MV-4-11 (cell line): Measurements from ENCODE around the gene METTL9.
A peak's percentile ranks its signal among the peaks of the same experiment; 100 is the strongest.
"Not testable (repeated sequence)": the region's sequence is repeated elsewhere in the genome, so short reads cannot be mapped to it uniquely, and the experiment has no call there.

ENCODE experiments used
- DNase-seq: peaks from one replicate; lab custom pipeline; 2025; lab: John Stamatoyannopoulos, UW

Gene METTL9

DNA sequence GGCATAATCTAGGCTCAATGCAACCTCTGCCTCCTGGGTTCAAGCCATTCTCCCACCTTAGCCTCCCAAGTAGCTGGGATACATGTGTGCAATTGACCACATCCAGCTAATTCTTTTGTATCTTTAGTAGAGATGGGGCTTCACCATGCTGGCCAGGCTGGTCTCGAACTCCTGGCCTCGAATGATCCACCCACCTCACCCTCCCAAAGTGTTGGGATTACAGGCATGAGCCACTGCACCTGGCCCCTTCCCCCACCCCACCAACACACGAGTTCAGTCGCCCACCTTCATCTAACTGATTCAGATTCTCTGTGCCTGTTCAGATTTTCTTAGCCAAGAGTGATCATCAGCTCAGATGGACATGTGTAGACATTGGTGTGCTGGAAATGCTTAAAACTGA is 25.0 kb upstream of the METTL9 start:
- no peak for DNase-seq

DNA sequence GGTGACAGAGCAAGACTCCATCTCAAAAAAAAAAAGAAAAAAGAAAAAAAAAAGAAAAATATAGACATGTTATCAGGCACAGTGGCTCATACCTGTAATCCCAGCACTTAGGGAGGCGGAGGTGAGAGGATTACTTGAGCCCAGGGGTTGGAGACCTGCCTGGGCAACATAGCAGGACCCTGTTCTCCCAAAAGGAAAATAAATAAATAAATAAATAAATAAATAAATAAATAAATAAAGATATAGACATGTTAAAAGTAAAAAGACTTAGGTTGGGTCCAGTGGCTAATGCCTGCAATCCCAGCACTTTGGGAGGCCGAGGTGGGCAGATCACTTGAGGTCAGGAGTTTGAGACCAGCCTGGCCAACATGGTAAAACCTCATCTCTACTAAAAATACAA is 23.1 kb upstream of the METTL9 start:
- not testable (repeated sequence) for DNase-seq

DNA sequence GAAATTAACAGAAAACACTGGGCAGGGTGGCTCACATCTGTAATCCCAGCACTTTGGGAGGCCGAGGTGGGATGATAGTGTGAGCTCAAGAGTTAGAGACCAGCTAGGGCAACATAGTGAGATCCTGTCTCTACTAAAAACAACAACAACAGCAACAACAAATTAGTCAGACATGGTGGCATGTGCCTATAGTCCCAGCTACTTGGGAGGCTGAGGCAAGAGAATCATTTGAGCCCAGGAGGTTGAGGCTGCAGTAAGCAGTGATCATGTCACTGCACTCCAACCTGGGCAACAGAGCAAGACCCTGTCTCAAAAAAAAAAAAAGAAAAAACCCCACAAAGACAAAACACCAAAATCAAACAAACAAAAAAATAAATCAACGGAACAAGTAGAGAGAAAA is 21.9 kb upstream of the METTL9 start:
- not testable (repeated sequence) for DNase-seq

DNA sequence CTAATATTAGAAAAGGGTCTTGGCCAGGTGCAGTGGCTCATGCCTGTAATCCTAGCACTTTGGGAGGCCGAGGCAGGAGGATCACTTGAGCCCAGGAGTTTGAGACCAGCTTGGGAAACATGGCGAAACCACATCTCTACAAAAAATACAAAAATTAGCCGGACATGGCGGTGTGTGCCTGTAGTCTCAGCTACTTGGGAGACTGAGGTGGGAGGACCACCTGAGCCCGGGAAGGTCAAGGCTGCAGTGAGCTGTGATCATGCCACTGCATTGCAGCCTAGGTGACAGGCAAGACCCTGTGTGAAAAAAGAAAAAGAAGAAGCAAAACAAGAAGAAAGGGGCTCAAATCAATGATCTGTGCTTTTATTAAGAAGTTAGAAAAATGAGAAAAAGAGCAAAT is 21.1 kb upstream of the METTL9 start:
- not testable (repeated sequence) for DNase-seq

DNA sequence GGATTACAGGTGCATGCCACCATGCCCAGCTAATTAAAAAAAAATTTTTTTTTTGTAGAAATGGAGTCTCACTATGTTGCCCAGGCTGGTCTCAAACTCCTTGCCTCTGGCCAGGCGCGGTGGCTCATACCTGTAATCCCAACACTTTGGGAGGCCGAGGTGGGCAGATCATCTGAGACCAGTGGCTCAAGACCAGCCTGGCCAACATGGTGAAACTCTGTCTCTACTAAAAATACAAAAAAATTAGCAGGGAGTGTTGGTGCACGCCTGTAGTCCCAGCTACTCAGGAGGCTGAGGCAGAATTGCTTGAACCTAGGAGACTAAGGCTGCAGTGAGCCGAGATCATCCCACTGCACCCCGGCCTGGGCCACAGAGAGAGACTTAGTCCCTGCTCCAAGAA is 19.2 kb upstream of the METTL9 start:
- not testable (repeated sequence) for DNase-seq

DNA sequence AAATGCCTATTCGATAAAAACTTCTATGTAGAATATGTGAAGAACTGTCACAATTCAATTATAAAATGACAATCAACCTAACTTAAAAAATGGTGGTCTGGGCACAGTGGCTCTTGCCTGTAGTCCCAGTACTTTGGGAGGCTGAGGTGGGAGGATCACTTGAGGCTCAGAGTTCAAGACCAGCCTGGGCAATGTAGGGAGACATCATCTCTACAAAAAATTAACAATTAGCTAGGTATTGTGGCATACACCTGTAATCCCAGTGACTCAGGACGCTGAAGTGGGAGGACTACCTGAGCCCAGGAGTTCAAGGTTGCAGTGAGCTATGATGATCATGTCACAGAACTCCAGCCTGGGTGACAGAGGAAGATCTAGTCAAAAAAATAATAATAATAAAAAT is 18.6 kb upstream of the METTL9 start:
- no peak for DNase-seq

DNA sequence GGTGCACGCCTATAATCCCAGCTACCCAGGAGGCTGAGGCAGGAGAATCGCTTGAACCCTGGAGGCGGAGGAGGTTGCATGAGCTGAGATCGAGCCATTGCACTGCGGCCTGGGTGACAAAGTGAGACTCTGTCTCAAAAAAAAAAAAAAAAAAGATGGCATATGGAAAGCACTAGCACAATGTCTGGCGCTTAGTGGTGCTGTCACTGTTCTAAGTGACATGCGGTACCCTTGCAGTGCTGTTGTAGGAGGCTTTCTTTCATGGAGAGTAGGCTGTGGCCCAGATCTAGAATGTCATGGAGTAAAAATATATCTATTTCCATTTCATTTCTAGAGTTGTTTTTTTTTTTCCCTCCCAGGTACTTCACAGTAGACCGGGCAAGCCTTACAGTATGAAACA is 14.6 kb upstream of the METTL9 start:
- DNase-seq = no peak

DNA sequence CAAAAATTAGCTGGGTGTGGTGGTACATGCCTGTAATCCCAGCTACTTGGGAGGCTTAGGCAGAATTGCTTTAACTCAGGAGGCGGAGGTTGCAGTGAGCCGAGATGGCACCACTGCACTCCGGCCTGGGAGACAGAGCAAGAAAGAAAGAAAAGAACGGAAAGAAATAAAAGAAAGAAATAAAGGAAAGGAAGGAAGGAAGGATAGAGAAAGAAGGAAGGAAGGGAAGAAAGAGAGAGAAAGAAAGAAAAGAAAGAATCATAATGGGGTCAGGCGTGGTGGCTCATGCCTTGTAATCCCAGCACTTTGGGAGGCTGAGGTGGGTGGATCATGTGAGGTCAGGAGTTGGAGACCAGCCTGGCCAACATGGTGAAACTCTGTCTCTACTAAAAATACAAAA is 10.8 kb upstream of the METTL9 start:
- DNase-seq = not testable (repeated sequence)

DNA sequence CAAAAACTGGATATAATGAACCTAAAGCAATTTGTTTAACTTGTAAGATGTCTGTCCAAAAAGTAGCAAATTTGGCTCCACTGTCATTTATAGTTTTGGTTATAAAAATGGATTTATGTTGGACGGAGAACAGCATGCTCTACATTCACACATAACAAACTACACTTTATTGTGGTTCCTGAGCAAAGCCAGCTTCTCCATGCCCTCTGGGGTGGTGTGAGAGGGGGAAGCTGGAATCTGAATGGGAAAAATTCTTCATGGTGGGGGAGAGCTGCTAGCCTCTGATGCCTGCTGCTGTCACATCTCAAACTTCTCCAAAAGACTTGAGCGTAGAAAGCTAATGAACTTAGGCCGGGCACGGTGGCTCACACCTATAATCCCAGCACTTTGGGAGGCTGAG is 9.8 kb upstream of the METTL9 start:
- DNase-seq = no peak

DNA sequence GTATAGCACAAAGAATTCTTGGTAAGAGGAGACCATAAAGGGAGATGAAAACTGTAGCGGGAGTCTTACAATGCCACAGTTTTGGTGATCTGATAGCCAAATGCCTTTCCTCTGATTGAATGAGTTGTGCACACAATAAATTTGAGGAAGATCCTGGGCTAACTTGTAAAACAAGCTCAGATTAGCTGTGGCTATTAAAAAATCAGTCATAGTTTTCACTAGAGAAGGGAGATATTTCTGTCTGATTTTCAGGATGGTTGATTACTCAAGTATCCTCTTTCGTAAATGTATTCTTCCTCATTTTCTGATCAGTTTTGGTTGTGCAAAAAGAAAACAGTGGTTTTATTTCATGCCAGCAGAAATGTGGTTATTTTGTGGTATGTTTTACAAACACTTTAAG is 9.1 kb upstream of the METTL9 start:
- peak; percentile 95 for DNase-seq

DNA sequence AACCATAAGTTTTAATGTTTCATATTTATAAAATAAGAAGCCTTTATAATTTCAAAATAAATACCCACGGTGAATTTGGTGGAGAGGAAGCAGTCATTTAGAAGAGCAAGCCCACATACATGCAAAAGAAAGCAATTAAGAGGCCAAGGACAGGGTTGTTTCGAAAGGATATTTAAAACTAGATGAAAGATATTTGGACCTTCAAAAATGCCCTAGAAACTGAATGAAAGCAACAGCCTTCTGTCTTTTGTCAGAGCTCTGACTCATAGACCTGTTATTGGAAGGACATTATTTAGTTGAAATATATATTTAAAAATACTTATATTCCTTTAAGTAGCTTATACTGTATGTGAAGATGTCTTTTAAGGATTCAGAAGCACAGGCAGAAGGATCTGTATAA is 8.6 kb upstream of the METTL9 start:
- DNase-seq = peak; percentile 87

DNA sequence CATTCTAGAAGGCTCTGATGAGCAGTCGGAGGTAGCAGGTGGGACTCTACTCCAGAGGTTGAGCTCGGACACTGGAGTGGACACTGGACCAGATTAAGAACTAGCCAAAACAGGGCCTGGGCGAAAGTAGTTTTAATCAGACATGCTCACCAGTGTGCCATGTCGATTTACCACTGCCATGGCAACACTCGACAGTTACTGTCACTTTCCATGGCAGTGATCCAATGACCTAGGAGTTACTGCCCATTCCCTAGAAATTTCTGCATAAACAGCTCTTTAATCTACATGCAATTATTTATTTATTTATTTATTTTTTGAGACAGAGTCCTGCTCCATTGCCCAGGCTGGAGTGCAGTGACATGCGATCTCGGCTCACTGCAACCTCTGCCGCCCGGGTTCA is 7.2 kb upstream of the METTL9 start:
- no peak for DNase-seq

DNA sequence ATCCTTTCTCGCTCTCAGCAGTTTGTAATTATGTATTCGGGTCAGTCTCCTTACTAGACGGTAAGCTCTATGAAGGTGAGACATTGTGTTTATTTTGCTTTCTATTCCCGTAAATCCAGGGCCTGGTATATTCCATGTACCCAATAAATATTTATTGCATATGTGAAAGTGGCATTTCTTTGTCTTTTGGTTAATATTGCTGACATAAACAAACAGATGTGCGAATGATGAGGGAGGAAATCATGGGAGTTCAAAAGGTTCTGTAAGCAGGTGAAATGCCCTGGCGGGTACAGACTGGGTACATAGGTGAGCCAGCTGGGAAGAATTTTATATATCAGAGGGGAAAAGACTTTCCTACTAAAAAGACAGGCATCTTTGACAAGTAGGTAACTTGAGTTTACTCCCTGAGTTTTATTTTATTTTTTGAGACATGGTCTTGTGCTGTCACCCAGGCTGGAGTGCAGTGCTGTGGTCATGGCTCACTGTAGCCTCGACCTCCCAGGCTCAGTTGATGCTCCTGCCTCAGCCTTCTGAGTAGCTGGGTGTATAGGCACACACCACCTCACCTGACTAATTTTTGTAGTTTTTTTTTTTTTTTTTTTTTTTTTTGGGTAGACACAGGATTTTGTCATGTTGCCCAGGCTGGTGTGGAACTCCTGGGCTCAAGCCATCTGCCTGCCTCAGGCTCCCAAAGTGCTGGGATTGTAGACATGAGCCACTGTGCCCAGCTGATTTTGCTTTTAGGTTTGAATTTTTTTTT is 5.7 kb upstream of the METTL9 start:
- no peak for DNase-seq

DNA sequence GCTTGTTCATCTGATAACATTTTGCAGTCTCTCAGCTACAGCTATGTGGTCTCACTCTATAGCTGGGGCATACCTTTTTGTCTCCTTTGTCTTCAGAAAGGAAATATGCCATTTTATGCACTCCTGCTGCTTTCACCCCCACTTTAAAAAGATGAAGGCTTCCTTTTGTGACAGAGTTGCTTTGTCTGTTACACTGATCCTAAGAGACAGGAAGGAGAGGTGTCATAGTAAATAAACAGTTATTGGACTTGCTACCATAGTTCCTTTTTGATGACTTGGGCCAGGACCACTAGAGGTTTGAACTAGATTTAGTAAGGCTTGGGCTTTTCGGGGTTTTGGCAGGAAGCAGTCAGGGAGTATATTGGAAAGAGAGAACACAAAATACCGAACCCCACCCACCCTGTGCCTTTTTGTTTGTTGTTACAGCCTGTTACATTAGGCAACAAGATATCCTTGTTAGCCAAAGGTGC is 1.8 kb upstream of the METTL9 start:
- DNase-seq = no peak

DNA sequence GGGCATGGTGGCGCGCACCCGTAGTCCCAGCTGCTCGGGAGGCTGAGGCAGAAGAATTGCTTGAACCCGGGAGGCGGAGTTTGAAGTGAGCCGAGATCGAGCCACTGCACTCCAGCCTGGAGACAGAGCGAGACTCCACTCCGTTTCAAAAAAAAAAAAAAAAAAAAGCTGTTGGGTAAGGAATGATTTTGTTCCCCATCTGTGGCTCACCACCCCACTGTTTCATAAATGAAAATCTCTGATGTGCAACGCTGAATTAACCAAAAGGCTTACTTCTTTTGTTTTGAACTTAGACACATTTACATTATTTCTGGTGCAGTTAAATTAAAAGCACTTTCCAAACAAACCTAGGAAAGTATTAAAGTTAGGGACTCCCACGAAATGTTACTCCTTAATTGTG is 1.2 kb upstream of the METTL9 start:
- no peak for DNase-seq

DNA sequence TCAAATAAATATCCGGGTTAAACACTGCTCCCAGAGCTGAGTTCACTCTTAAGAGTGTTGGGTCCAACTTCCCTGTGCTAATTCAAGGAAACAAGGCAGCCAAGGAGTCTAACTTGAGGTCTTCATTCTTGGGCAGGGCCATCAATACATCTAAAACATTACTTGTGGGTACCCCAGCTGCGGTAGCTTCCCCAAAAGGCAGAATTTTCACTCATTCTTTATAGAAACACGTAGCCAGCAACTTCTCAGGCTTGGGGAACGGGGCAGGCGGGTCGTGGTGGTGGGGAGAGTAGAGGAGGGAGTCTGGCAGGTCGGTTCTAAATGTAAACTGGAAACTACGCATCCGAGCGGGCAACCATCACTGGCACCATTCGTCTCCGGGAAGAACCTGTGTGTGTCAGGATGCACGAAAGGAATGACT is 666 bp upstream of the METTL9 start:
- DNase-seq = peak; percentile 53

DNA sequence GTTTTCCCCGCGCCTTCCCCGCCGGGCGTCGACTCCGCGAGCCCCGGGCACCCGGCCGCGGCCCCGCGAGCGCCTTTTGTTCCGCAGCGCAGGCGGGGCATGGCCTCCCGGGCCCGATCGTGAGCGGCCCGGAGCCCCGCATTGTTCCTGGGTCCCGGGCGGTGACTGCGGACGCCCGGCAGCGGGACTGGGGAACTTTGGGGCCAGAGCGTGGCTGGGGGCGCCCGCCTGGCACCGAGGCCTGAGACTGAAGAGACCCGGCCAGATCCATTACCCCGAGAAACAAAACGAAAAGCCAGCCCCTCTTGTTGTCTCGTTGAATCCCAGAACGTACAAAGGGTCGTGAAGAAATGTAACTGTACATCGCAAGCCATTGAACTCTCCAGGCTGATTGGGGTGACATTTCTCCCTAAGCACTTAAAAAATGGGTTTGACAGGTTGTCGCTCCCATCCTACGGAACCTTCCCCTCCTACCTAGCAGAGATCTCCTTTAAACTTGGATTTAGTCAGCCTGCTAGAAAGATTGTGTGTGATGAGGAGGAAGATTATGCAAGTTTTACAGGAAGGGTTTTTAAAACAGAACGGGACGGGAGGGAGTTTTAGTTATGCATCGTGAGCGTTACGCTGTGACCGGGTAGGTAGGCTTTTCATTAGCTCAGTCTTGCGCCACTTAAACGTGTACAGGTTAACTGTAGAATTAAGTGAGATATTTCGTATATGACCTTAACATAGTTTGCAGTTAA is 825 bp downstream of the METTL9 start:
- no peak for DNase-seq

DNA sequence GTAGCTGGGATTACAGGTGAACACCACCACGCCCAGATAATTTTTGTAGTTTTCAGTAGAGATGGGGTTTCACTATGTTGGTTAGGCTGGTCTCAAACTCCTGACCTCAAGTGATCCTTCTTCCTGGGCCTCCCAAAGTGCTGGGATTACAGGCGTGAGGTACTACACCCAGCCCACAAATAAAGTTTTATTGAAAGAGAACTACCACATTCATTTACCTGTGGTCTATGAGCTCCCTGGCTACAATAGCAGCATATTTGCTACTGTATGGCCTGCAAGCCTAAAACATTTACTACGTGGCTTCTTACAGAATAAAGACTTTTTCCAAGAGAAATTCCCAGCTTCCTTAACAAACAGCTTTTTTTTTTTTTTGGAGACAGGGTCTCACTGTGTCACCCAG is 3.4 kb downstream of the METTL9 start:
- DNase-seq = no peak

DNA sequence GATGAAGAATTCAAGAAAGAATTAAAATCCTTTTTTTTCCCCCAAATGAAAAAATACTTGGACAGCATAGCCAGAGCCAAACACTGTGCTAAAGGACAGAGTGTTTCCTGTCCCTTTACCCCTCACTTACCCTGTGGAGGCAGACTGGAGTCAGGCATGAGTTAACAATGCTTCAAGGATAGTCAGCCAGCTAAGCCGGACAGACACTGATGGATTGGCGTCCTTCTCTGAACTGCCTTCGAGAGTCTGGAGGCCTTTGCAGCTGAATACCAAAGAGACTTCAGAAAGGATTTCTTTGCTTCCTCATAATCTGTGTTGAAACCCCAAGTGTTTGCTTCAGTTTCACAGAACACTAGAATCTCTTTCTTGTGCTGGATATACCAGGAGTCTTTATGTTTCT is 4.6 kb downstream of the METTL9 start:
- DNase-seq = peak; percentile 84

DNA sequence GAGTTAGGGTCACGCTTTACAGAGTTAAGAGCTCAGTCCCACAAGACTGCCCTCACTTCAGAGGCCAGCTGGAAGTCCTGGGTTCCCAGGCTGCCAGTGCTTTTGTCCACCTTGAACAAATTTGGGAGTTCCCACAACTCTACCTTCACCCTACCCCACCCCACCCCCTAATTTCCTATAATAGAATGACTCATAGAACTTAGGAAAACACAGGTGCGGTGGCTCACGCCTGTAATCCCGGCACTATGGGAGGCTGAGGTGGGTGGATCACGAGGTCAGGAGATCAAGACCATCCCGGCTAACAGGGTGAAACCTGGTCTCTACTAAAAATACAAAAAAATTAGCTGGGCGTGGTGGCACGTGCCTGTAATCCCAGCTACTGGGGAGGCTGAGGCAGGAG is 6.5 kb downstream of the METTL9 start:
- not testable (repeated sequence) for DNase-seq

DNA sequence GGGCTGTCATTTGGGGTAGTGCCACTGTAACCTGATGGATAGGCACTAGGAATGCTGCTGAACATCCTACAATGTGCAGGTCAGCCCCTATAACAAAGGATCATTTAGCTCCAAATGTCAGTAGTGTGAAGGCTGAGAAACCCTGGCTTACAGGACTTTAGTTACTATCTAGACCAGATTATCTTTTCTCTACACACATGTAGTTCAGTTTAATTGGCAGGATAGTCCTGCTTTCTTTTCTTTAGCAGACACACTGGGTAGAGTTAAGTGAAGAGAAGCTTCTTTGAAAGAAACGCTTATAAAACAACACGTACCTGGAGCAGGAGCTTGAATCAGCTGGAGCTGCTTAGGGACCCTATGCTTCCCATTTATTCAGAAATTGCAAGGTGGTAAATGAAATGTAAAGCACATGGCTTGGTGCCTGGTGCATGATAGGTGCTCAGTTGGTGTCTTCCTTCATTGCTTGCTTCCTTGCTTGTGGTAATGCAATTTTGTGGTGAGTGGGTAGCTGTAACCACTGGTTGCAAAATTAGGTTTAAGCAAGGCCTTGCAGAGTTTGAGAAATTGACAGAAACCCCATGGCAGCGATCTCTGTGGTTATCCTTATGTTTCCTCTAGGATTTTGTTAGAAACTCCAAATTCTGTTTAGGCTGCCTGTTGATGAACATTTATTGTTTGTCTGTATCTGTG is 9.4 kb downstream of the METTL9 start:
- DNase-seq = peak; percentile 95

DNA sequence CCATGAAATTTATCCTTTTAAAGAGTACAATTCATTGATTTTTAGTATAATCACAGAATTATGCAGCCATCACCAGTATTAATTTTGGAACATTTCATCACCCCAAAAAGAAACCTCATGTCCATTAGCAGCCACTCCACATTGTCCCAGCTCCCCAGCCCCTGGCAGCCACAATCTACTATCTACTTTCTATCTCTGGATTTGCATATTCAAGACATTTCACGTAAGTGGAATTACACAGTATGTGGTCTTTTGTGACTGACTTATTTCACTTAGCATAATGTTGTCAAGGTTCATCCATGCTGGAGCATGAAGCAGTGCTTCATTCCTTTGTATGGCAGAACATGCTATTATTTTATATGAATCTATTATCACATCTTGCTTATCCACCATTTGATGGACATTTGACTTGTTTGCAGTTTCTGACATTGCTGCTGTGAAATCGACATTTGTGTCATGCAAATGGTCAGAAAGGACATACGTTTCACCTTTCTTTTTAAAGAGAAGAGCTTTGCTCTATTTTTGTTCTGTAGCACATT is 10.7 kb downstream of the METTL9 start:
- no peak for DNase-seq

DNA sequence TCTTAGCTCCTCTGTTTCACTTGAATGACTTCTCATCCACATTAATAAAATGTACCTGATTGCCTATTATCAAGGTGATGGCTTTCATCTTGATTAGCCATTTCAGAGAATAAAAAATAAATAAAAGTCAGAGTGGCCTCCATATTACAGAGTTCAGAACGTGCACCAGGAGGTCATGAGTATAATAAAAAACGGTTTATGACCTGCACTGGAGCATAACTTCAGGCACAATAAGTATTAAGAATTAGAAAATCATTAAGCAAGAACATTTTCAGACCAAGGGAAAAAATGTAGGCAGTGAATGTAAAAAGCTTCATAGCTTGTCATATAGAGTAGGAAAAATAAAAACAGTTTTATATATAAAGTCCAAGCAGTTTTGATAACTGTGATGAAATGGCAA is 11.4 kb downstream of the METTL9 start:
- DNase-seq = no peak
